Keratinocyte (primary cell): ENCODE measurements around the gene FAM209B. TPM values are rescaled to one million over a fixed set of nuclear protein-coding genes. Genes with fewer than 3 reads are reported as not detected.

Experiments
- DNase-seq: peaks from one replicate; pipeline ENCODE4 v3.0.0-alpha.2; 2011; ENCODE audit warnings: low read depth, missing footprints, low spot score
- FAIRE-seq: peaks from 2 replicates; lab custom pipeline; 2011; peaks lifted over from hg19 to GRCh38; lab: Jason Lieb, UNC
- H2AFZ ChIP-seq: 2 replicates; pipeline ENCODE4 v1.6.0; 2012; ENCODE audit warnings: low read length, control low read depth, inconsistent platforms; ENCODE audit not compliant: control insufficient read depth
- H3K27ac ChIP-seq: 2 replicates; pipeline ENCODE4 v1.5.1; 2011; ENCODE audit warnings: low read length; ENCODE audit not compliant: control insufficient read depth, insufficient read depth
- H3K27me3 ChIP-seq: 3 replicates; pipeline ENCODE4 v1.6.0; 2011; ENCODE audit warnings: low read length; ENCODE audit not compliant: control insufficient read depth, insufficient read depth; ENCODE audit errors: extremely low read depth
- H3K36me3 ChIP-seq, 2 experiments: 2 replicates in 1 of 2; 3 replicates in 1 of 2; pipeline ENCODE4 v1.5.1; 2011; ENCODE audit warnings: low read length in 2 of 2, mild to moderate bottlenecking in 1 of 2; ENCODE audit not compliant: control insufficient read depth in 2 of 2, insufficient read depth in 2 of 2; ENCODE audit errors: extremely low read depth in 1 of 2
- H3K4me1 ChIP-seq: 3 replicates; pipeline ENCODE4 v1.5.1; 2011; ENCODE audit warnings: low read length; ENCODE audit not compliant: control insufficient read depth, insufficient read depth; ENCODE audit errors: extremely low read depth
- H3K4me2 ChIP-seq: 3 replicates; pipeline ENCODE4 v1.6.0; 2011; ENCODE audit warnings: low read depth, low read length; ENCODE audit not compliant: control insufficient read depth, insufficient read depth; ENCODE audit errors: extremely low read depth
- H3K4me3 ChIP-seq, 3 experiments: fragments of 200-600 bp in 1 of 3; sonication (generic) in 1 of 3; 2 replicates in 2 of 3; 3 replicates in 1 of 3; pipeline ENCODE4 v1.5.1; 2011 to 2016; ENCODE audit warnings: low read length in 3 of 3, mild to moderate bottlenecking in 3 of 3, control low read depth in 2 of 3, inconsistent platforms in 1 of 3, low read depth in 1 of 3, mixed read lengths in 1 of 3, mixed run types in 1 of 3, moderate library complexity in 1 of 3; ENCODE audit not compliant: control insufficient read depth in 2 of 3, insufficient read depth in 2 of 3; ENCODE audit errors: extremely low read depth in 1 of 3
- H3K79me2 ChIP-seq: 2 replicates; pipeline ENCODE4 v1.6.0; 2012; ENCODE audit warnings: low read length; ENCODE audit not compliant: control insufficient read depth, insufficient read depth
- H3K9ac ChIP-seq: 3 replicates; pipeline ENCODE4 v1.6.0; 2011; ENCODE audit warnings: low read length; ENCODE audit not compliant: control insufficient read depth, insufficient read depth; ENCODE audit errors: extremely low read depth
- H3K9me1 ChIP-seq: 3 replicates; pipeline ENCODE4 v1.6.0; 2011; ENCODE audit warnings: low read length; ENCODE audit not compliant: control insufficient read depth, insufficient read depth; ENCODE audit errors: extremely low read depth
- H3K9me3 ChIP-seq: 2 replicates; pipeline ENCODE4 v1.5.1; 2012; ENCODE audit warnings: low read depth, low read length; ENCODE audit not compliant: control insufficient read depth
- H4K20me1 ChIP-seq: 3 replicates; pipeline ENCODE4 v1.6.0; 2011; ENCODE audit warnings: low read length; ENCODE audit not compliant: control insufficient read depth, insufficient read depth; ENCODE audit errors: extremely low read depth
- EZH2 ChIP-seq: IDR thresholded peaks from one replicate; pipeline ENCODE4 v1.6.1; 2012; ENCODE audit warnings: inconsistent platforms, mild to moderate bottlenecking, low read length, moderate library complexity
- dilution Hi-C: fragments of 300-500 bp; cut with MboI; formaldehyde crosslinking; loops from one replicate; pipeline ENCODE4 v1.7.0; 2020; ENCODE audit warnings: low sequenced_read_pairs; ENCODE audit not compliant: extremely low pct_ligation_motif_present
- polyA plus RNA-seq, 5 experiments: library from polyadenylated mRNA; depleted of rRNA in 3 of 5; stranded (reverse) in 3 of 5; stranded (forward) in 1 of 5; unstranded in 1 of 5; fragments of >200 nt; gene quantifications; 1 replicate in 1 of 5; 2 replicates in 3 of 5; 3 replicates in 1 of 5; pipeline versions ENCODE4 v1.2.1 to v1.2.3, GENCODE V29; 2011 to 2012; ENCODE audit warnings: missing spikeins in 2 of 5, low read depth in 1 of 5, low replicate concordance in 1 of 5
- TF ChIP-seq, protein P1 (sequence below), 3 experiments: IDR thresholded peaks in 1 of 3; conservative IDR thresholded peaks in 1 of 3; optimal IDR thresholded peaks in 1 of 3; 2 replicates in 2 of 3; 3 replicates in 1 of 3; pipeline versions ENCODE3 to v1.5.1; 2011; ENCODE audit warnings: low read length in 3 of 3, mild to moderate bottlenecking in 3 of 3, moderate library complexity in 2 of 3, control low read depth in 1 of 3, inconsistent platforms in 1 of 3; ENCODE audit not compliant: insufficient read depth in 2 of 3; ENCODE audit errors: extremely low read depth in 1 of 3

Gene FAM209B
- polyA plus RNA-seq, 1 donor (not counting 4 experiments of a cell fraction or from before 2014, with no cell fraction given): 0.38 TPM

DNA sequence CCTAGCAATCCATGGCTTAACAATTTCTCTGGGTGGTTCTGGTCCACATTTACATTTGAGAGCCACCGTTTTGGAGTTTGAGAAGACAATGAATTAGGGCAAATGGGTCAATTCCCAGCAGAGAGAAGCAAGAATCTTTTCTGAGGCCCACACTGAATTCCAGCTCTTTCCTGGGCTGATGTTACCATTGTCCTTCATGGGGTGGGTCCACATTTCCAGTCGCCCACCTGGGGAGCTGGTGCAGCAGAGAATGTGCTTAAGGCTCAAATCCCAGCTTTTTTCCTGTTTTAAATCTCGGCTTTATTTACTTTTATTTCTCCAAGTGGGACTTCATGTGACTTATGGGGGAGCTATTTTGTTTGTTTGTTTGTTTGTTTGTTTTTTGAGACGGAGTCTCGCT, 51.9 kb downstream of the FAM209B start:
- Histone ChIP-seq H3K9me1 (no peaks in the 10 kb centered on the region), H3K9me3 (no peaks in the 10 kb centered on the region), H3K9ac (no peak overlapping the region), H3K79me2 (no peaks in the 10 kb centered on the region), H3K36me3 (no peaks in the 10 kb centered on the region), H3K27ac (no peak overlapping the region), H3K4me1 (peaks cover 9% of the 10 kb centered on the region), H3K27me3 (no peaks in the 10 kb centered on the region), H3K4me3 (no peak overlapping the region), H3K4me2 (no peak overlapping the region), H4K20me1 (no peaks in the 10 kb centered on the region), H2AFZ (no peak overlapping the region)
- dilution Hi-C loops: no loop called here
- DNase-seq (no peak), FAIRE-seq (no peak)
- no peak for TF ChIP-seq EZH2
- TF ChIP-seq, protein P1, sequence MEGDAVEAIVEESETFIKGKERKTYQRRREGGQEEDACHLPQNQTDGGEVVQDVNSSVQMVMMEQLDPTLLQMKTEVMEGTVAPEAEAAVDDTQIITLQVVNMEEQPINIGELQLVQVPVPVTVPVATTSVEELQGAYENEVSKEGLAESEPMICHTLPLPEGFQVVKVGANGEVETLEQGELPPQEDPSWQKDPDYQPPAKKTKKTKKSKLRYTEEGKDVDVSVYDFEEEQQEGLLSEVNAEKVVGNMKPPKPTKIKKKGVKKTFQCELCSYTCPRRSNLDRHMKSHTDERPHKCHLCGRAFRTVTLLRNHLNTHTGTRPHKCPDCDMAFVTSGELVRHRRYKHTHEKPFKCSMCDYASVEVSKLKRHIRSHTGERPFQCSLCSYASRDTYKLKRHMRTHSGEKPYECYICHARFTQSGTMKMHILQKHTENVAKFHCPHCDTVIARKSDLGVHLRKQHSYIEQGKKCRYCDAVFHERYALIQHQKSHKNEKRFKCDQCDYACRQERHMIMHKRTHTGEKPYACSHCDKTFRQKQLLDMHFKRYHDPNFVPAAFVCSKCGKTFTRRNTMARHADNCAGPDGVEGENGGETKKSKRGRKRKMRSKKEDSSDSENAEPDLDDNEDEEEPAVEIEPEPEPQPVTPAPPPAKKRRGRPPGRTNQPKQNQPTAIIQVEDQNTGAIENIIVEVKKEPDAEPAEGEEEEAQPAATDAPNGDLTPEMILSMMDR (optimal IDR thresholded peaks at IDR 0.05 in 1 of 3, IDR thresholded peaks at IDR 0.05 in 1 of 3, conservative IDR thresholded peaks at IDR 0.05 in 1 of 3; ENCODE audit: extremely low read depth in 1 of 3, insufficient read depth in 2 of 3, low read length in 3 of 3): no peak

Other genes starting within 250 kb of the FAM209B start
- gene FAM210B, start 174.3 kb upstream of the FAM209B start, polyA plus RNA-seq: 29.7 to 34.5 TPM (median 33.6 TPM) in 3 replicates
- 10.9 to 36.1 TPM (median 31.4 TPM) in 3 replicates for gene AURKA, start 141.0 kb upstream of the FAM209B start, polyA plus RNA-seq
- gene CSTF1, start 140.6 kb upstream of the FAM209B start, polyA plus RNA-seq: 40.3 to 43.3 TPM (median 41.8 TPM) in 3 replicates
- 0.01 to 0.10 TPM in 2 of 3 replicates, not detected in the other for gene CASS4, start 121.0 kb upstream of the FAM209B start, polyA plus RNA-seq
- gene RTF2, start 64.6 kb upstream of the FAM209B start, polyA plus RNA-seq: 54.9 to 63.4 TPM (median 58.8 TPM) in 3 replicates
- 0.35 to 0.55 TPM in 2 of 3 replicates, not detected in the other for gene FAM209A, start 8.5 kb upstream of the FAM209B start, polyA plus RNA-seq
- gene TFAP2C, start 96.1 kb downstream of the FAM209B start, polyA plus RNA-seq: 5.5 to 24.7 TPM (median 11.5 TPM) in 3 replicates